Measurements from ENCODE around the gene SHB. TPM values are rescaled to one million over a fixed set of nuclear protein-coding genes. Genes with fewer than 3 reads are reported as not detected.

Gene SHB
- total and polyA plus RNA-seq, 2 of the 13 experiments (the other 11 are each of a cell fraction or from before 2014, with no cell fraction given) = 19.4 to 20.7 TPM

GRCh38 chr9:38044706-38045105 is 24.3 kb downstream of the SHB start (continued):
- TF ChIP-seq, protein P1, sequence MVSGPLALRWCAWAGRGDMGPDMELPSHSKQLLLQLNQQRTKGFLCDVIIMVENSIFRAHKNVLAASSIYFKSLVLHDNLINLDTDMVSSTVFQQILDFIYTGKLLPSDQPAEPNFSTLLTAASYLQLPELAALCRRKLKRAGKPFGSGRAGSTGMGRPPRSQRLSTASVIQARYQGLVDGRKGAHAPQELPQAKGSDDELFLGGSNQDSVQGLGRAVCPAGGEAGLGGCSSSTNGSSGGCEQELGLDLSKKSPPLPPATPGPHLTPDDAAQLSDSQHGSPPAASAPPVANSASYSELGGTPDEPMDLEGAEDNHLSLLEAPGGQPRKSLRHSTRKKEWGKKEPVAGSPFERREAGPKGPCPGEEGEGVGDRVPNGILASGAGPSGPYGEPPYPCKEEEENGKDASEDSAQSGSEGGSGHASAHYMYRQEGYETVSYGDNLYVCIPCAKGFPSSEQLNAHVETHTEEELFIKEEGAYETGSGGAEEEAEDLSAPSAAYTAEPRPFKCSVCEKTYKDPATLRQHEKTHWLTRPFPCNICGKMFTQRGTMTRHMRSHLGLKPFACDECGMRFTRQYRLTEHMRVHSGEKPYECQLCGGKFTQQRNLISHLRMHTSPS (CRISPR knock-in tag; IDR thresholded peaks at IDR 0.05; ENCODE audit: low read depth) = no peak
- 0 out of 4 replicates have a peak, but pooled peaks of 1 of the 2 experiments have one; percentile 22 for TF ChIP-seq NR2F1 (CRISPR knock-in tag; IDR thresholded peaks at IDR 0.05)
- TF ChIP-seq BORCS8-MEF2B (CRISPR knock-in tag; IDR thresholded peaks at IDR 0.05) = 0 out of 2 replicates have a peak, but pooled peaks have one; percentile 17
- TF ChIP-seq RBM22 (optimal IDR thresholded peaks at IDR 0.05; ENCODE audit: low read length) = peak; percentile 14
- peak; percentile 31; the same call in 1 of the 2 replicates for TF ChIP-seq RXRA (CRISPR knock-in tag; IDR thresholded peaks at IDR 0.05)
- TF ChIP-seq TBX2 (CRISPR knock-in tag; IDR thresholded peaks at IDR 0.05; ENCODE audit: borderline replicate concordance) = peak; percentile 33; the same call in 1 of the 2 replicates
- TF ChIP-seq ZNF292 (CRISPR knock-in tag; IDR thresholded peaks at IDR 0.05; ENCODE audit: borderline replicate concordance, low read depth) = peak; percentile 32; the same call in 1 of the 2 replicates
- TF ChIP-seq MEIS1 (CRISPR knock-in tag; IDR thresholded peaks at IDR 0.05; ENCODE audit: borderline replicate concordance) = 0 out of 2 replicates have a peak, but pooled peaks have one; percentile 32
- TF ChIP-seq ZNF496 (CRISPR knock-in tag; IDR thresholded peaks at IDR 0.05; ENCODE audit: insufficient replicate concordance) = no peak
- TF ChIP-seq REL (CRISPR knock-in tag; conservative IDR thresholded peaks at IDR 0.05) = no peak
- TF ChIP-seq ZC3H4 (CRISPR knock-in tag; IDR thresholded peaks at IDR 0.05; ENCODE audit: borderline replicate concordance) = no peak
- TF ChIP-seq, protein P2, sequence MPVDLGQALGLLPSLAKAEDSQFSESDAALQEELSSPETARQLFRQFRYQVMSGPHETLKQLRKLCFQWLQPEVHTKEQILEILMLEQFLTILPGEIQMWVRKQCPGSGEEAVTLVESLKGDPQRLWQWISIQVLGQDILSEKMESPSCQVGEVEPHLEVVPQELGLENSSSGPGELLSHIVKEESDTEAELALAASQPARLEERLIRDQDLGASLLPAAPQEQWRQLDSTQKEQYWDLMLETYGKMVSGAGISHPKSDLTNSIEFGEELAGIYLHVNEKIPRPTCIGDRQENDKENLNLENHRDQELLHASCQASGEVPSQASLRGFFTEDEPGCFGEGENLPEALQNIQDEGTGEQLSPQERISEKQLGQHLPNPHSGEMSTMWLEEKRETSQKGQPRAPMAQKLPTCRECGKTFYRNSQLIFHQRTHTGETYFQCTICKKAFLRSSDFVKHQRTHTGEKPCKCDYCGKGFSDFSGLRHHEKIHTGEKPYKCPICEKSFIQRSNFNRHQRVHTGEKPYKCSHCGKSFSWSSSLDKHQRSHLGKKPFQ (CRISPR knock-in tag; IDR thresholded peaks at IDR 0.05; ENCODE audit: insufficient replicate concordance) = peak; percentile 57
- TF ChIP-seq THAP9 (CRISPR knock-in tag; IDR thresholded peaks at IDR 0.05; ENCODE audit: borderline replicate concordance) = 0 out of 2 replicates have a peak, but pooled peaks have one; percentile 21
- peak; percentile 15; the same call in 1 of the 2 replicates for TF ChIP-seq NR2F6 (IDR thresholded peaks at IDR 0.05)
- no peak for TF ChIP-seq NR2F6 (CRISPR knock-in tag; IDR thresholded peaks at IDR 0.05)
- no peak for TF ChIP-seq FOXA1 (IDR thresholded peaks at IDR 0.05)
- peak; percentile 63 for TF ChIP-seq FOXA1 (CRISPR knock-in tag; IDR thresholded peaks at IDR 0.05)
- no peak for TF ChIP-seq TOPORS (CRISPR knock-in tag; IDR thresholded peaks at IDR 0.05)

Measured in HepG2 (cell line).